Measurements from ENCODE around the gene CARD14. TPM values are rescaled to one million over a fixed set of nuclear protein-coding genes. Genes with fewer than 3 reads are reported as not detected.

CARD14 gene
- total and polyA plus RNA-seq, 2 of the 13 experiments (the other 11 are each of a cell fraction or from before 2014, with no cell fraction given), result 0.11 TPM; not detected in 1

- Histone ChIP-seq H3K9me3 (ENCODE audit: low read length) (no peaks in the 10 kb centered on the region), H3K9ac (ENCODE audit: insufficient read depth, low read depth, low read length) (no peak overlapping the region), H3K4me1 (ENCODE audit: insufficient read depth, low read length) (peaks cover 6% of the 10 kb centered on the region), H3K27ac (ENCODE audit: extremely low read length, insufficient read depth, low read length) (no peak overlapping the region), H3K36me3 (replicated peaks in 1 of 2; ENCODE audit: control insufficient read depth in 1 of 2, insufficient read depth in 2 of 2, low read length in 2 of 2) (peaks cover 22 to 48% of the 10 kb centered on the region in 2 experiments), H3K4me2 (ENCODE audit: low read depth, low read length) (no peak overlapping the region), H3K4me3 (replicated peaks in 1 of 3; ENCODE audit: insufficient read depth in 1 of 3, low read depth in 2 of 3, low read length in 3 of 3) (no peak overlapping the region), H2AFZ (ENCODE audit: low read length) (no peak overlapping the region), H3K79me2 (ENCODE audit: insufficient read depth, low read length) (no peaks in the 10 kb centered on the region), H4K20me1 (ENCODE audit: insufficient read depth, low read length) (no peaks in the 10 kb centered on the region), H3K27me3 (ENCODE audit: control insufficient read depth in 1 of 2, insufficient read depth in 2 of 2, low read length in 2 of 2) (no peaks in the 10 kb centered on the region)
- intact Hi-C loops (cut with micrococcal nuclease; ENCODE audit: unreplicated experiment), result no loop called here
- in situ Hi-C loops (cut with HindIII; ENCODE audit: extremely low pct_ligation_motif_present, low pct_unique_long_range_greater_than_20kb), result no loop called here
- no peak for ATAC-seq
- no peak for TF ChIP-seq ZSCAN12 (CRISPR knock-in tag; IDR thresholded peaks at IDR 0.05)
- 0 out of 2 replicates have a peak, but pooled peaks have one; percentile 38 for TF ChIP-seq RBFOX2 (IDR thresholded peaks at IDR 0.05; ENCODE audit: low read depth, low read length)
- TF ChIP-seq SMAD9 (CRISPR knock-in tag; IDR thresholded peaks at IDR 0.05), result no peak
- ChIA-PET CTCF (ENCODE audit: low intra/inter-chr PET ratio, low total read pairs) (no interaction called here), POLR2A (no interaction called here)
- no peak for DNase-seq (ENCODE audit: low spot score)
- BruUV-seq (replicated peaks), result no TSS peak
- no peak for FAIRE-seq
- WGBS (ENCODE audit: low lambda C conversion rate), result 100% methylated on average over 3 of the region's 17 CpGs
Observed at GRCh38 chr17:80213643-80213975, 43.8 kb downstream of the CARD14 start.

DNA sequence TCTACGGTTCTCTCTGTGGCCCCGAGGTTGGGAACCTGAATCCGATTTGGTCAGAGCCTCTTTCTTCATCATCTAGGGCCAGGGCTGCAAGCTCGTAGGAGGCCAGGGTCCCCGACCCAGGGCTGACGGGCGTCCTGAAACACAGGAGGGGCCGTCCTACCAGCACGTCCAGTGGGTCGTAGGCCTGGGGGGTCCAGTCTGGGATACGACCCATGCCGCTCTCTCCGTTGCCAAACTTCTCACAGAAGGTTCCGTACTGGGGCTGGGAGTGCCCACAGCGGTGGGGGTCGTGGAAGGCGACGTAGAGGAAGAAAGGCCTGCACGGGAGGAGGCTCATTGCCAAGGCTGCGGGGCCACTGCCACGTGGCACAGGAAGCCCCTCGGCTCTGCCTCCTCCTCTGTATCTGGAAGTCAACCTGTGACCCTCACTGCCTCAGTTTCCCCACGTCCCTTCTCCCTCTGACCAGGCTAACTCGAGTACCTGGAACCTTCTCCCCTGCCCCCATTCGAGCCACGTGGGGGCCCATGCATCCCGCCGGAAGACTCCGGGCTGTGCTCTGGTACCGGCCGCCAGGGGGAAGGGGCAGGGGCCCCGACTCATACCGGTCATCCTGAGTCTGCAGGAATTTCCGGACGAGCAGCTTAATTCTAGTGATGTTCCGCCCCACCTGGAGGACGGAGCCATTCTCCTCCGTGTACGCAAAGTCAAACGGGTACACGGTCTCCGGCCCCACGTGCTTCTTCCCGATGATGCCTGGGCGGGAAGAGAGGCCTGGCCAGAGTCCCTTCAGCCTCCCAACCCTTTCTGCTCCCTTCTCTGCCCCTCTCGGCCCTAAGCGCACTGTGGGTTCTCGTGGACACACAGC is 44.4 kb downstream of the CARD14 start:
- Histone ChIP-seq H4K20me1 (ENCODE audit: insufficient read depth, low read length) (no peaks in the 10 kb centered on the region), H3K4me1 (ENCODE audit: insufficient read depth, low read length) (peaks cover 12% of the 10 kb centered on the region), H3K4me3 (replicated peaks in 1 of 3; ENCODE audit: insufficient read depth in 1 of 3, low read depth in 2 of 3, low read length in 3 of 3) (no peak overlapping the region), H3K36me3 (replicated peaks in 1 of 2; ENCODE audit: control insufficient read depth in 1 of 2, insufficient read depth in 2 of 2, low read length in 2 of 2) (peaks cover 22 to 45% of the 10 kb centered on the region in 2 experiments), H3K9me3 (ENCODE audit: low read length) (no peaks in the 10 kb centered on the region), H2AFZ (ENCODE audit: low read length) (no peak overlapping the region), H3K79me2 (ENCODE audit: insufficient read depth, low read length) (no peaks in the 10 kb centered on the region), H3K9ac (ENCODE audit: insufficient read depth, low read depth, low read length) (no peak overlapping the region), H3K27me3 (ENCODE audit: control insufficient read depth in 1 of 2, insufficient read depth in 2 of 2, low read length in 2 of 2) (no peaks in the 10 kb centered on the region), H3K27ac (ENCODE audit: extremely low read length, insufficient read depth, low read length) (no peak overlapping the region), H3K4me2 (ENCODE audit: low read depth, low read length) (no peak overlapping the region)
- ATAC-seq (no peak), FAIRE-seq (no peak), DNase-seq (ENCODE audit: low spot score) (no peak)
- CTCF ChIA-PET (ENCODE audit: low intra/inter-chr PET ratio, low total read pairs), result no interaction called here
- no TSS peak for BruUV-seq (replicated peaks)
- TF ChIP-seq ZNF672 (CRISPR knock-in tag; IDR thresholded peaks at IDR 0.05) (no peak), ZNF687 (CRISPR knock-in tag; IDR thresholded peaks at IDR 0.05) (0 out of 2 replicates have a peak, but pooled peaks have one; percentile 1)
- TF ChIP-seq, protein P1, sequence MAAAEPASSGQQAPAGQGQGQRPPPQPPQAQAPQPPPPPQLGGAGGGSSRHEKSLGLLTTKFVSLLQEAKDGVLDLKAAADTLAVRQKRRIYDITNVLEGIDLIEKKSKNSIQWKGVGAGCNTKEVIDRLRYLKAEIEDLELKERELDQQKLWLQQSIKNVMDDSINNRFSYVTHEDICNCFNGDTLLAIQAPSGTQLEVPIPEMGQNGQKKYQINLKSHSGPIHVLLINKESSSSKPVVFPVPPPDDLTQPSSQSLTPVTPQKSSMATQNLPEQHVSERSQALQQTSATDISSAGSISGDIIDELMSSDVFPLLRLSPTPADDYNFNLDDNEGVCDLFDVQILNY (CRISPR knock-in tag; conservative IDR thresholded peaks at IDR 0.05), result no peak
- in situ Hi-C loops (cut with HindIII; ENCODE audit: extremely low pct_ligation_motif_present, low pct_unique_long_range_greater_than_20kb), result no loop called here
- 95% methylated on average over 48 of the region's 48 CpGs for WGBS (ENCODE audit: low lambda C conversion rate)
- POLR2A ChIA-PET, result no interaction called here
- intact Hi-C loops (cut with micrococcal nuclease; ENCODE audit: unreplicated experiment), result no loop called here
